ENCODE results near the gene CBLN3.

GRCh38 chr14:24382064-24382371 lies 47.5 kb downstream of the CBLN3 start:
- no peak for TF ChIP-seq POLR2AphosphoS5 (IDR thresholded peaks at IDR 0.05; ENCODE audit: low read depth, low read length)
- TF ChIP-seq POLR2A (IDR thresholded peaks at IDR 0.05; ENCODE audit: low read depth, low read length): no peak
- TF ChIP-seq TAF1 (IDR thresholded peaks at IDR 0.05; ENCODE audit: borderline replicate concordance, low read depth, low read length): no peak
